HG03378 (cell line): ENCODE measurements around the gene FADS2.
A peak's percentile ranks its signal among the peaks of the same experiment; 100 is the strongest.

Experiments
- ATAC-seq: cut with Tn5 transposase; IDR thresholded peaks from one replicate; pipeline ENCODE4 v1.9.1; 2021; ENCODE audit warnings: mild to moderate bottlenecking, moderate library complexity; ENCODE audit not compliant: unreplicated experiment

FADS2 gene

DNA sequence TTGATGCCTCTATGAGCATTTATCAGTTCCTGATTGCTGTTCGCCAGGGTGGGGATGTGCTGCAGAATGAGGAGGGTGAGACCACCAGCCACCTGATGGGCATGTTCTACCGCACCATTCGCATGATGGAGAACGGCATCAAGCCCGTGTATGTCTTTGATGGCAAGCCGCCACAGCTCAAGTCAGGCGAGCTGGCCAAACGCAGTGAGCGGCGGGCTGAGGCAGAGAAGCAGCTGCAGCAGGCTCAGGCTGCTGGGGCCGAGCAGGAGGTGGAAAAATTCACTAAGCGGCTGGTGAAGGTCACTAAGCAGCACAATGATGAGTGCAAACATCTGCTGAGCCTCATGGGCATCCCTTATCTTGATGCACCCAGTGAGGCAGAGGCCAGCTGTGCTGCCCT is 32.6 kb upstream of the FADS2 start:
- no peak for ATAC-seq

DNA sequence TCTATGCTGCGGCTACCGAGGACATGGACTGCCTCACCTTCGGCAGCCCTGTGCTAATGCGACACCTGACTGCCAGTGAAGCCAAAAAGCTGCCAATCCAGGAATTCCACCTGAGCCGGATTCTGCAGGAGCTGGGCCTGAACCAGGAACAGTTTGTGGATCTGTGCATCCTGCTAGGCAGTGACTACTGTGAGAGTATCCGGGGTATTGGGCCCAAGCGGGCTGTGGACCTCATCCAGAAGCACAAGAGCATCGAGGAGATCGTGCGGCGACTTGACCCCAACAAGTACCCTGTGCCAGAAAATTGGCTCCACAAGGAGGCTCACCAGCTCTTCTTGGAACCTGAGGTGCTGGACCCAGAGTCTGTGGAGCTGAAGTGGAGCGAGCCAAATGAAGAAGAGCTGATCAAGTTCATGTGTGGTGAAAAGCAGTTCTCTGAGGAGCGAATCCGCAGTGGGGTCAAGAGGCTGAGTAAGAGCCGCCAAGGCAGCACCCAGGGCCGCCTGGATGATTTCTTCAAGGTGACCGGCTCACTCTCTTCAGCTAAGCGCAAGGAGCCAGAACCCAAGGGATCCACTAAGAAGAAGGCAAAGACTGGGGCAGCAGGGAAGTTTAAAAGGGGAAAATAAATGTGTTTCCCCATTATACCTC is 32.1 kb upstream of the FADS2 start:
- no peak for ATAC-seq

DNA sequence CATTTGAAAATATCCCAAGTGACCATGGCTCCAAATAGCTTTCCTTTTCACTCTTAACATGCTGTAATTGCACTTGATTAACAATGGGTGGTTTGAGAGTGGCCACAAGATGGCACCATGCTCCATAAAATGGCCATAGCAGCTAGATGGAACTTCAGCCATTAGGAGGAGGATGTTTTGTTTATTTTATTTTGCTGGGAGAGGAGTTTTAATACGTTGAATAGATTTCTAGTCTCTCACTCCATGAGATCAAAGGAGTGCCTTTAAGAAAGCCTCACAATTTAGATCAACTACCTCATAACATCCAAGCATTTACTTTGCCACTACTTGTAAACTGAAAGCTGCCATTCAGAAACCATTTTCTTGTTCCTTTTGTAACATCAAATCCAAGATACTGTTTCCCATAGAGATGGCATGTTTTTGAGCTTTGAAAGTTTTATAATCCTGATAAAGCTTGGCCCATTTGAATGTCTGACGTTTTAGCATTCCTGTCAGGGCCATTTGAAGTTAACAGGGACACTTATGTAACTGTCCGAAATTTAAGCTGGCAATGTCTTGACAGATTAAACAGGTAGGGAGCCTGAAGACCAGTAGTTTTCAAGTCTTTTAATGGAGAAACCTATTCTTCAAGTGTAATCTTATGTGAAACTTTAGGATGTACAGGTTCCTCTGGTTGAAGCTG is 30.7 kb upstream of the FADS2 start:
- no peak for ATAC-seq

DNA sequence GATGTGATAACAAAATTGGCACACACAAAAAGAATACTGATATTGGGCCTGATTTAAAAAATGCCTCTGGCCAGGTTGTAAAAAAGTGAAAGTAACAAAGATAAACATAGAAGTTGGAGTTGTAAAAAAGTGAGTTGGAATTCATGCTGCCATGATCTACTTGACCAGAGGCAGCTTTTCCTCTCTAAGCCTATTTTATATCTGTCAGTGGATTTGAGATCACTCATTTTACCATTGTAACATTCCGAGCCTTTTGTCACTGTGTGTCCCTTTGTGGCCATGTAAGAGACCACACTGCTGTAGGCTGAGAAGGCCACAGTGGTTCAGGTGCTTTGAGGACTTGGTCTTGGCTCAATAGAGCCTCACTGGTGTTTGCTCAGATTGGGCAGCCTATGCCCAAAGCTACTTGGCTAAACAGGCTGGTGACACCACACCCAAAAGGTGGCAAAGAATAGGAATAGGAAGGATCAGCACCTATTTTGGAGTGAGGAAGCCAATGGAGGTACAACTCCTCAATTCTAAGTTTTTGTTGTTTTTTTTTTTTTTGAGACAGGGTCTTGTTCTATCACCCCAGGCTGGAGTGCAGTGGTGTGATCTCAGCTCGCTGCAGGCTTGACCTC is 28.3 kb upstream of the FADS2 start:
- no peak for ATAC-seq

DNA sequence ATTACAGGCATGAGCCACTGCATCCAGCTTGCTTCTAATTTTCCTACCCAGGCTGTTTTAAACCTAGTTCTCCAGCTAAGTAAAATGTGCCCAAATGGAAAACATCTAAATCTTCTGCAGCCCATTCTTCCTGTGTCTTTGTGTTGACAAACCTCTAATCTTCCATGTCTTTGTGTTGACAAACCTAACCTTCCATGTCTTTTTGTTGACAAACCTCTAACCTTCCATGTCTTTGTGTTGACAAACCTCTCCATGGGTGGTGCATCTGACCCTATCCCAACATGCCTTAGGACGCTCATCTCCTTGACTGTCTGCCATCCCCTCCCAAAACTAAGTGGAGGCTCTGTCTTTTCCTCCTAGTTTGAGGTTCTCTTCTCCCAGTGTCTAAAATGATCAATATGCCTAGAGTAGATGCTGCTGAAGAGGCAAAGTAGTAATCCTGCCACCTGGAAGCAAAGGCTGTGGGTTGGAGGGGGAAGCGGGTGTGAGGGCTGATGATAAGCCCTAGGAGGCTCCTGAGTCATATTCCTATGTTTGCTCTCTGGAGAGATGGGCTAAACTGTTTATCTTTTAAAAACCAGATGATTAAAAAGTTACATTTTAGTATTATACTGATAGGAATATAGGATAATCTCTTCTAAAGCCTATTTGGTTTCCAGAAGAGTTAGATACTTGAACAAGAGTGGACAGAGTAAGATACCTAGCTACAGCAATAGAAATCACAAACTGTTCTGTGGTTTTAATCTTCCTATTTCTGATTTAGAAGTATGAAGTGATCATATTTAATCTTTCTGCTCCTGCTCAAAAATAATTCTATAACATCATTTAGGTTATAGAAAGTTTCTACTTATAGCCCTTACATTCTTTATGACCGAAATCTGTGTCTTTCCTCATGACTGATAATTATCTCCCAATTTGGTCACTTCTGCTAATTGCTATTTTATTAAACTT is 27.5 kb upstream of the FADS2 start:
- ATAC-seq: no peak

GRCh38 chr11:61802605-61803004 is 25.5 kb upstream of the FADS2 start:
- no peak for ATAC-seq

- no peak for ATAC-seq
Measured at GRCh38 chr11:61803889-61804647, 24.0 kb upstream of the FADS2 start.

- ATAC-seq: no peak
Measured at GRCh38 chr11:61805146-61805545, 23.0 kb upstream of the FADS2 start.

GRCh38 chr11:61806785-61807184 is 21.3 kb upstream of the FADS2 start:
- no peak for ATAC-seq

GRCh38 chr11:61810671-61811175 is 17.4 kb upstream of the FADS2 start:
- no peak for ATAC-seq

- ATAC-seq: no peak
Measured at GRCh38 chr11:61811831-61812230, 16.3 kb upstream of the FADS2 start.

DNA sequence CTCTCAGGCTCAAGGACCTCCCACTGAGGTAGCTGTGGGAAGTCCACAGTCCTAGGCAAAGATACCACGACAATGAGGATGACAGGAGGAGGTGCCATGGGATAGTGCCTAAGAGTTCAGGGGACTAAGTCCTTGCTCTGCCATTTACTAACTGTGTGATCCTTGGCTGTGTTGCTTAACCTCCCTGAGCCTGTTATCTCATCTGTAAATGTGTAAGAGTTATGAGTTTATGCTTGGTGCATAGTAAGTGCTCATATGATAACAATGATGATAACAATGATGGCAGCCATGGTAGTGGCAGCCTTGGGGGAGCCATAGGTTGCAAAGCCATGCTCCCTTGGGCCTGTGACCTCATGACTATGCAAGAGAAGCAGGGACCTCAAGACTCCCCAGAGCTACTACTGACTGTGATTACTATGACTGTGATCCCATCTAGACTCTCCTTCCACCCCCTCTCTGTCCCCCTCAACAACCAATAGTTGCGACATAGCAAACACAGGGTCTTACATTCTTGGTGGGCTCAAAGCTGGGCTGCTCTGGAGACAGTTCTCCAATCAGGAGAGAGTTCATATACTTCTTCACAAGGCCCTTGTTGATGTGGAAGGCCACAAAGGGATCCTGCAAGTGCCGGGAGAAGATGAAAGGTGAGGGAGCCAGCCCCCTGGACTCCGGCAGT is 15.2 kb upstream of the FADS2 start:
- ATAC-seq: no peak

- no peak for ATAC-seq
Measured at GRCh38 chr11:61814247-61814957, 13.7 kb upstream of the FADS2 start.

DNA sequence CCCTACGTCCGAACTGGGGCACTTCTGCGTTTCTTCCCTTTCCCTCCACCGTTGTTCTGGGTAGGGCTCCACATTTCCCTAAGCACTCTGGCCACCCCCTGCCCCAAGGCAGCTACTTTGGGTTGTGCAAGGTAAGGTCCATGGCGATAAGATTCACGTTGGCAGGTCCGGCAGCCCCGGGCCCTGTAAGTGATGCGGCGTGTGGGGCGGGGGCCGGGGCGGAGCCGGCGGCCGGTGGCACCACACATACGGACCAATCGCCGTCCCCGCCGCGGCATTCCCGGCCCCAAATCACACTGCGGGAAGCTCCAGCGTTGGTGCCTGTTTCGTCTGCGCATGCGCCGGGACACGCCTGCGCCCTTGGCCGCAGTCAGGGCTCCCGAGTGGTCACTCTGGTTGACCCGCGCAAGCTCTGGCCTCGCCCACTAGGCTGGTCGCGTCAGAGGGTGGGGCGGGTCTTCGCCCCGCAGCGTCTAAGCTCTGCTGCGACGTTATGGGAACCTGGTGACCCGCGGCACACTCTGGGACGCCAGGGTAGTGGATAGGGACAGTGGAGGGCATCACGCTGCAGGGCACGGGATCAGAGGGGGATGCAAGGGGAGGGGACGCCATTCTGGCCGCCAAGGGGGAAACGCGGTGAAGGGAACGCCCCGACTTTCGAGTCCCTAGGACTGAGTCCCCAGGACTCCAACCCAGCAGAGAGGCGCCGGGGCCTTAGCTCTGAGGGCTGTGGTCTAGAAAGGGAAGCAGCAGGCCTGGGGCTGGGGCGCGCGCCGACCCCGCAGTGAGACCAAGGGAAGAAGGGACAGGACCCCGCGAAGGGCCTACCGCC is 12.9 kb upstream of the FADS2 start:
- ATAC-seq: peak; percentile 46

GRCh38 chr11:61815790-61816735 is 12.0 kb upstream of the FADS2 start:
- peak; percentile 29 for ATAC-seq

- peak; percentile 48 for ATAC-seq
Measured at GRCh38 chr11:61816736-61817455, 11.2 kb upstream of the FADS2 start, which contains the start of gene FADS1. FADS1 (minus strand) TSS chr11:61817003; CDS start chr11:61816929, 74 bp downstream.
